Measurements from ENCODE around the gene FAM187B. TPM values are rescaled to one million over a fixed set of nuclear protein-coding genes. Genes with fewer than 3 reads are reported as not detected.
"Not testable (repeated sequence)": the region's sequence is repeated elsewhere in the genome, so short reads cannot be mapped to it uniquely, and the experiment has no call there.

Gene FAM187B
- total and polyA plus RNA-seq, 2 experiments from 2014 or later: not detected

GRCh38 chr19:35247526-35248309 is 19.2 kb upstream of the FAM187B start:
- H3K4me1 ChIP-seq (ENCODE audit: insufficient read depth): no peaks in the 10 kb centered on the region
- peak overlapping the region; percentile 67 for H2AFZ ChIP-seq
- TF ChIP-seq EZH2phosphoT487 (IDR thresholded peaks at IDR 0.05; ENCODE audit: low read depth, severe bottlenecking, unreplicated experiment) (no peak), EZH2 (IDR thresholded peaks at IDR 0.05; ENCODE audit: borderline replicate concordance) (peak; percentile 4)
- TF ChIP-seq, protein P1, sequence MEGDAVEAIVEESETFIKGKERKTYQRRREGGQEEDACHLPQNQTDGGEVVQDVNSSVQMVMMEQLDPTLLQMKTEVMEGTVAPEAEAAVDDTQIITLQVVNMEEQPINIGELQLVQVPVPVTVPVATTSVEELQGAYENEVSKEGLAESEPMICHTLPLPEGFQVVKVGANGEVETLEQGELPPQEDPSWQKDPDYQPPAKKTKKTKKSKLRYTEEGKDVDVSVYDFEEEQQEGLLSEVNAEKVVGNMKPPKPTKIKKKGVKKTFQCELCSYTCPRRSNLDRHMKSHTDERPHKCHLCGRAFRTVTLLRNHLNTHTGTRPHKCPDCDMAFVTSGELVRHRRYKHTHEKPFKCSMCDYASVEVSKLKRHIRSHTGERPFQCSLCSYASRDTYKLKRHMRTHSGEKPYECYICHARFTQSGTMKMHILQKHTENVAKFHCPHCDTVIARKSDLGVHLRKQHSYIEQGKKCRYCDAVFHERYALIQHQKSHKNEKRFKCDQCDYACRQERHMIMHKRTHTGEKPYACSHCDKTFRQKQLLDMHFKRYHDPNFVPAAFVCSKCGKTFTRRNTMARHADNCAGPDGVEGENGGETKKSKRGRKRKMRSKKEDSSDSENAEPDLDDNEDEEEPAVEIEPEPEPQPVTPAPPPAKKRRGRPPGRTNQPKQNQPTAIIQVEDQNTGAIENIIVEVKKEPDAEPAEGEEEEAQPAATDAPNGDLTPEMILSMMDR (IDR thresholded peaks at IDR 0.05; ENCODE audit: poor library complexity): peak; percentile 39
- WGBS (ENCODE audit: low lambda C conversion rate, missing lambda C conversion rate): 2% methylated on average over 39 of the region's 42 CpGs
- no peaks in the 10 kb centered on the region for H3K9me2 ChIP-seq (replicated peaks; ENCODE audit: insufficient read depth)
- H3K9me3 ChIP-seq (ENCODE audit: low read depth): no peaks in the 10 kb centered on the region
- DNase-seq (ENCODE audit: low spot score): peak; percentile 94
- peak overlapping the region; percentile 100 for H3K27ac ChIP-seq
- no peaks in the 10 kb centered on the region for H3K36me3 ChIP-seq (replicated peaks; ENCODE audit: insufficient read depth, low read depth)
- peak overlapping the region; percentile 41 for H3K4me3 ChIP-seq
- H3K27me3 ChIP-seq: peaks cover 4% of the 10 kb centered on the region
- H4K20me1 ChIP-seq (ENCODE audit: insufficient read depth, poor library complexity, severe bottlenecking): no peaks in the 10 kb centered on the region
- H3K79me2 ChIP-seq: peaks cover 31% of the 10 kb centered on the region
- peak overlapping the region; percentile 77 for H3K4me2 ChIP-seq

GRCh38 chr19:35246466-35247092 is 18.0 kb upstream of the FAM187B start:
- TF ChIP-seq EZH2 (IDR thresholded peaks at IDR 0.05; ENCODE audit: borderline replicate concordance) (no peak), EZH2phosphoT487 (IDR thresholded peaks at IDR 0.05; ENCODE audit: low read depth, severe bottlenecking, unreplicated experiment) (no peak)
- Histone ChIP-seq H3K27me3 (peaks cover 4% of the 10 kb centered on the region), H2AFZ (no peak overlapping the region), H3K79me2 (peaks cover 24% of the 10 kb centered on the region), H3K9me2 (replicated peaks; ENCODE audit: insufficient read depth) (no peaks in the 10 kb centered on the region), H3K4me3 (no peak overlapping the region), H3K27ac (peak overlapping the region; percentile 100), H3K9me3 (ENCODE audit: low read depth) (no peaks in the 10 kb centered on the region), H3K36me3 (replicated peaks; ENCODE audit: insufficient read depth, low read depth) (no peaks in the 10 kb centered on the region), H3K4me1 (ENCODE audit: insufficient read depth) (no peaks in the 10 kb centered on the region), H3K4me2 (no peak overlapping the region), H4K20me1 (ENCODE audit: insufficient read depth, poor library complexity, severe bottlenecking) (no peaks in the 10 kb centered on the region)
- no peak for DNase-seq (ENCODE audit: low spot score)
- 95% methylated on average over 4 of the region's 4 CpGs for WGBS (ENCODE audit: low lambda C conversion rate, missing lambda C conversion rate)

DNA sequence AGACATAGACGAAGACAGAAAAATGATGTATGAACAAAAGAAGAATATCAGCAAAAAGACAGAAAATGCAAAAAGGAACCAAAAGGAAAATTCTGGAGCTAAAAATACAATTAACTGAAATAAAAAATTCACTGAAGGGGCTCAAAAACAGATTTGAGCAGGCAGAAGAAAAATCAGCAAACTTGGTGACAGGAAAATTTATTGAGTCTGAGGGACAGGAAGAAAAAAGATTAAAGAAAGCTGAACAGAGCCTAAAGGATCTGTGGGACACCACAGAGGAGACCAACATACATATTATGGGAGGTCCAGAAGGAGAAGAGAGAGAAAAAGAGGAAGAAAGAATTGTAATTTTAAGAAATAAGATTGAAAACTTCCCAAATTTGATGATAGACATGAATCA is 12.9 kb upstream of the FAM187B start:
- no peak for DNase-seq (ENCODE audit: low spot score)
- H3K27me3 ChIP-seq: no peaks in the 10 kb centered on the region
- no peaks in the 10 kb centered on the region for H3K36me3 ChIP-seq (replicated peaks; ENCODE audit: insufficient read depth, low read depth)
- TF ChIP-seq, protein P1 (IDR thresholded peaks at IDR 0.05; ENCODE audit: poor library complexity): no peak
- TF ChIP-seq EZH2phosphoT487 (IDR thresholded peaks at IDR 0.05; ENCODE audit: low read depth, severe bottlenecking, unreplicated experiment) (no peak), EZH2 (IDR thresholded peaks at IDR 0.05; ENCODE audit: borderline replicate concordance) (no peak)
- H4K20me1 ChIP-seq (ENCODE audit: insufficient read depth, poor library complexity, severe bottlenecking): no peaks in the 10 kb centered on the region
- no peak overlapping the region for H3K27ac ChIP-seq
- H3K79me2 ChIP-seq: no peaks in the 10 kb centered on the region
- H3K9me2 ChIP-seq (replicated peaks; ENCODE audit: insufficient read depth): no peaks in the 10 kb centered on the region
- no peak overlapping the region for H2AFZ ChIP-seq
- H3K9me3 ChIP-seq (ENCODE audit: low read depth): no peaks in the 10 kb centered on the region
- no peaks in the 10 kb centered on the region for H3K4me1 ChIP-seq (ENCODE audit: insufficient read depth)
- H3K4me2 ChIP-seq: no peak overlapping the region
- no peak overlapping the region for H3K4me3 ChIP-seq
- WGBS (ENCODE audit: low lambda C conversion rate, missing lambda C conversion rate): 93% methylated on average over 1 of the region's 1 CpG

GRCh38 chr19:35240327-35240726 is 11.8 kb upstream of the FAM187B start:
- Histone ChIP-seq H3K27ac (no peak overlapping the region), H3K27me3 (no peaks in the 10 kb centered on the region), H3K36me3 (replicated peaks; ENCODE audit: insufficient read depth, low read depth) (no peaks in the 10 kb centered on the region), H4K20me1 (ENCODE audit: insufficient read depth, poor library complexity, severe bottlenecking) (no peaks in the 10 kb centered on the region), H3K9me3 (ENCODE audit: low read depth) (no peaks in the 10 kb centered on the region), H3K4me1 (ENCODE audit: insufficient read depth) (no peaks in the 10 kb centered on the region), H3K9me2 (replicated peaks; ENCODE audit: insufficient read depth) (no peaks in the 10 kb centered on the region), H3K4me2 (no peak overlapping the region), H3K4me3 (no peak overlapping the region), H3K79me2 (no peaks in the 10 kb centered on the region), H2AFZ (no peak overlapping the region)
- TF ChIP-seq EZH2phosphoT487 (IDR thresholded peaks at IDR 0.05; ENCODE audit: low read depth, severe bottlenecking, unreplicated experiment) (no peak), EZH2 (IDR thresholded peaks at IDR 0.05; ENCODE audit: borderline replicate concordance) (no peak)
- TF ChIP-seq, protein P1 (IDR thresholded peaks at IDR 0.05; ENCODE audit: poor library complexity): no peak
- 100% methylated on average over 1 of the region's 1 CpG for WGBS (ENCODE audit: low lambda C conversion rate, missing lambda C conversion rate)
- DNase-seq (ENCODE audit: low spot score): no peak

DNA sequence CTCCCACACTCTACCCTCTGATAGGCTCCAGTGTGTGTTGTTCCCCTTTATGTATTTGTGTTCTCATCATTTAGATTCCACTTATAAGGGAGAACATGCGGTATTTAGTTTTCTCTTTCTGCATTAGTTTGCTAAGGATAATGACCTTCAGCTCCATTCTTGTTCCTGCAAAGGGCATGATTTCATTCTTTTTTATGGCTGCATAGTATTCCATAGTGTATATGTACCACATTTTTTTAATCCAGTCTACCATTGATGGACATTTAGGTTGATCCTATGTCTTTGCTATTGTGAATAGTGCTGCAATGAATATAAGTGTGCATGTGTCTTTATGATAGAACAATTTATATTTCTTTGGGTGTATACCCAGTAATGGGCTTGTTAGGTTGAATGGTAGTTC is 11.1 kb upstream of the FAM187B start:
- H4K20me1 ChIP-seq (ENCODE audit: insufficient read depth, poor library complexity, severe bottlenecking); H3K36me3 ChIP-seq (replicated peaks; ENCODE audit: insufficient read depth, low read depth); H3K9me3 ChIP-seq (ENCODE audit: low read depth); H3K27me3 ChIP-seq; H3K4me3 ChIP-seq; H3K4me2 ChIP-seq; DNase-seq (ENCODE audit: low spot score); H3K9me2 ChIP-seq (replicated peaks; ENCODE audit: insufficient read depth); H3K4me1 ChIP-seq (ENCODE audit: insufficient read depth); H2AFZ ChIP-seq; H3K79me2 ChIP-seq; H3K27ac ChIP-seq: not testable (repeated sequence)
- 85% methylated on average over 1 of the region's 1 CpG for WGBS (ENCODE audit: low lambda C conversion rate, missing lambda C conversion rate)

All from hepatocyte (in vitro differentiated cells).